H9 (cell line): Measurements from ENCODE around the gene CD3D. TPM values are rescaled to one million over a fixed set of nuclear protein-coding genes. Genes with fewer than 3 reads are reported as not detected.

Source experiments
- DNase-seq: peaks from one replicate; pipeline ENCODE4 v3.0.0-alpha.2; 2017
- H2AFZ ChIP-seq: one replicate; pipeline ENCODE4 v1.6.1; 2013; ENCODE audit warnings: mild to moderate bottlenecking, low read length, control low read depth, moderate library complexity
- H2AK5ac ChIP-seq: 2 replicates; pipeline ENCODE4 v1.6.1; 2013; ENCODE audit warnings: low read length, control low read depth, mixed read lengths; ENCODE audit not compliant: insufficient read length
- H2BK120ac ChIP-seq: one replicate; pipeline ENCODE4 v1.6.1; 2013; ENCODE audit warnings: low read depth, mild to moderate bottlenecking, low read length, control low read depth, inconsistent platforms; ENCODE audit not compliant: poor library complexity, severe bottlenecking
- H2BK12ac ChIP-seq: 2 replicates; pipeline ENCODE4 v1.6.1; 2013; ENCODE audit warnings: low read length, control low read depth, mixed read lengths, low read depth; ENCODE audit not compliant: insufficient read length
- H2BK15ac ChIP-seq: 2 replicates; pipeline ENCODE4 v1.6.1; 2013; ENCODE audit warnings: low read depth, low read length, control low read depth
- H2BK20ac ChIP-seq: one replicate; pipeline ENCODE4 v1.6.1; 2013; ENCODE audit warnings: low read depth, mild to moderate bottlenecking, low read length, control low read depth, inconsistent platforms; ENCODE audit not compliant: poor library complexity, severe bottlenecking
- H2BK5ac ChIP-seq: 2 replicates; pipeline ENCODE4 v1.6.1; 2013; ENCODE audit warnings: low read length, control low read depth, mixed read lengths; ENCODE audit not compliant: insufficient read length
- H3K14ac ChIP-seq: 2 replicates; pipeline ENCODE4 v1.6.1; 2013; ENCODE audit warnings: low read length, control low read depth; ENCODE audit not compliant: insufficient read depth
- H3K18ac ChIP-seq: 2 replicates; pipeline ENCODE4 v1.6.1; 2013; ENCODE audit warnings: low read depth, mild to moderate bottlenecking, mixed read lengths, low read length, control low read depth; ENCODE audit not compliant: insufficient read length
- H3K23ac ChIP-seq: 2 replicates; pipeline ENCODE4 v1.6.1; 2013; ENCODE audit warnings: low read length, control low read depth, mixed read lengths, low read depth; ENCODE audit not compliant: insufficient read length
- H3K23me2 ChIP-seq: 2 replicates; pipeline ENCODE4 v1.6.1; 2013; ENCODE audit warnings: low read depth, mild to moderate bottlenecking, mixed read lengths, low read length, control low read depth; ENCODE audit not compliant: insufficient read length, poor library complexity, severe bottlenecking
- H3K27ac ChIP-seq: 2 replicates; pipeline ENCODE4 v1.5.1; 2013; ENCODE audit warnings: low read length, control low read depth, mixed read lengths, low read depth; ENCODE audit not compliant: insufficient read length
- H3K27me3 ChIP-seq: 2 replicates; pipeline ENCODE4 v1.6.1; 2013; ENCODE audit warnings: low read length, control low read depth, inconsistent platforms; ENCODE audit not compliant: insufficient read depth
- H3K4ac ChIP-seq: 2 replicates; pipeline ENCODE4 v1.6.1; 2013; ENCODE audit warnings: low read depth, mild to moderate bottlenecking, control low read depth, inconsistent platforms, low read length, moderate library complexity
- H3K4me1 ChIP-seq: 2 replicates; pipeline ENCODE4 v1.6.1; 2013; ENCODE audit warnings: low read length, control low read depth, inconsistent platforms; ENCODE audit not compliant: insufficient read depth
- H3K4me2 ChIP-seq: 2 replicates; pipeline ENCODE4 v1.6.1; 2013; ENCODE audit warnings: low read length, control low read depth, mixed read lengths; ENCODE audit not compliant: insufficient read length, insufficient read depth
- H3K56ac ChIP-seq: 2 replicates; pipeline ENCODE4 v1.6.1; 2013; ENCODE audit warnings: low read depth, mild to moderate bottlenecking, mixed read lengths, low read length, control low read depth; ENCODE audit not compliant: insufficient read length
- H3K79me1 ChIP-seq: 2 replicates; pipeline ENCODE4 v1.6.1; 2013; ENCODE audit warnings: low read depth, mild to moderate bottlenecking, moderate library complexity, low read length, control low read depth, inconsistent platforms; ENCODE audit not compliant: insufficient read depth, poor library complexity, severe bottlenecking
- H3K79me2 ChIP-seq: 2 replicates; pipeline ENCODE4 v1.6.1; 2013; ENCODE audit warnings: low read length, control low read depth, inconsistent platforms; ENCODE audit not compliant: insufficient read depth
- H3K9ac ChIP-seq: 2 replicates; pipeline ENCODE4 v1.6.1; 2013; ENCODE audit warnings: low read length, control low read depth, mixed read lengths; ENCODE audit not compliant: insufficient read length; ENCODE audit errors: extremely low read depth
- H3K9me3 ChIP-seq: one replicate; pipeline ENCODE4 v1.6.1; 2013; ENCODE audit warnings: low read depth, low read length, inconsistent platforms; ENCODE audit not compliant: control insufficient read depth
- H3T11ph ChIP-seq: one replicate; pipeline ENCODE4 v1.6.1; 2013; ENCODE audit warnings: mild to moderate bottlenecking, low read length, control low read depth, inconsistent platforms
- H4K20me1 ChIP-seq: one replicate; pipeline ENCODE4 v1.6.1; 2013; ENCODE audit not compliant: control insufficient read depth, insufficient read length, insufficient read depth
- H4K5ac ChIP-seq: 2 replicates; pipeline ENCODE4 v1.6.1; 2013; ENCODE audit warnings: low read depth, mild to moderate bottlenecking, mixed read lengths, low read length, control low read depth; ENCODE audit not compliant: insufficient read length
- H4K8ac ChIP-seq: replicated peaks from 2 replicates; pipeline ENCODE4 v1.6.1; 2013; ENCODE audit warnings: low read length, control low read depth, mixed read lengths, low read depth; ENCODE audit not compliant: insufficient read length
- H4K91ac ChIP-seq: 2 replicates; pipeline ENCODE4 v1.6.1; 2013; ENCODE audit warnings: low read depth, mild to moderate bottlenecking, moderate library complexity, mixed read lengths, low read length, control low read depth; ENCODE audit not compliant: insufficient read length
- H3K27ac Mint-ChIP-seq, 3 experiments: 2 replicates in 2 of 3; 3 replicates in 1 of 3; pipeline ENCODE4 v1.8.0; 2020 to 2021; ENCODE audit warnings: mixed read lengths in 3 of 3, mild to moderate bottlenecking in 1 of 3, moderate library complexity in 1 of 3
- H3K27me3 Mint-ChIP-seq: 2 replicates; pipeline ENCODE4 v1.8.0; 2021; ENCODE audit warnings: low read depth, mild to moderate bottlenecking, moderate library complexity, mixed read lengths
- H3K36me3 Mint-ChIP-seq, 3 experiments: 2 replicates in 2 of 3; 3 replicates in 1 of 3; pipeline ENCODE4 v1.8.0; 2020 to 2021; ENCODE audit warnings: low read depth in 3 of 3, mixed read lengths in 3 of 3; ENCODE audit not compliant: insufficient read depth in 1 of 3
- H3K4me1 Mint-ChIP-seq, 2 experiments: 2 replicates each; pipeline ENCODE4 v1.8.0; 2020; ENCODE audit warnings: mixed read lengths in 2 of 2
- H3K4me3 Mint-ChIP-seq, 2 experiments: 2 replicates in 1 of 2; 3 replicates in 1 of 2; pipeline ENCODE4 v1.8.0; 2020 to 2021; ENCODE audit warnings: mild to moderate bottlenecking in 2 of 2, mixed read lengths in 2 of 2, moderate library complexity in 1 of 2
- H3K9me3 Mint-ChIP-seq, 2 experiments: 2 replicates in 1 of 2; 3 replicates in 1 of 2; pipeline ENCODE4 v1.8.0; 2020; ENCODE audit warnings: mild to moderate bottlenecking in 2 of 2, mixed read lengths in 2 of 2, moderate library complexity in 1 of 2
- WGBS: extraction: QIAGEN DNeasy Blood & Tissue Kit; methylation state at CpG from one replicate; pipeline ENCODE4 v1.1.7; 2013; ENCODE audit warnings: missing lambda C conversion rate, low lambda C conversion rate, mixed read lengths; ENCODE audit not compliant: insufficient read length; ENCODE audit errors: extremely low coverage; 5-methylcytosine and 5-hydroxymethylcytosine counted together
- total RNA-seq: library from RNA; stranded (reverse); gene quantifications from 2 replicates; pipeline ENCODE4 v1.2.1, GENCODE V29; 2021
- TF ChIP-seq, protein P1 (sequence below): fragments of 200-600 bp; sonication (generic); conservative IDR thresholded peaks from 3 replicates; pipeline ENCODE4 v1.8.0; 2021; ENCODE audit warnings: antibody characterized with exemption, mild to moderate bottlenecking

Gene CD3D
- total RNA-seq, 1 experiment from 2014 or later = not detected

DNA sequence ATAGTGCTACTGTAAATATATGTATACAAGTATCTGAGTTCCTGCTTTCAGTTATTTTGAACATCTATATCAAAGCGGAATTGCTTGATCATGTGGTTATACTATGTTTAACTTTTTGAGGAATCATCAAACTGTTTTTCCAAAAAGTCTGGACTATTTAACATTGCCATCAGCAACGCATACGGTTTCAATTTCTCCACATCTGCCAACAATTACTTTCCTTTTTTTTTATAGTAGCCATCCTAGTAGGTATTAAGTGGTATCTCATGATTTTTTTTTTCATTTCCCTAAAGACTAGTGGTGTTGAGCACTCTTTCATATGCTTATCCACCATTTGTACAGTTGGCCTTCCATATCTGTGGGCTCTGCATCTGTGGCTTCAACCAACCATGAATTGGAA is 15.6 kb upstream of the CD3D start:
- Mint-ChIP-seq H3K36me3 (no peaks in the 10 kb centered on the region), H3K27me3 (peaks cover 28% of the 10 kb centered on the region), H3K4me1 (peaks cover 0 to 9% of the 10 kb centered on the region in 2 experiments), H3K4me3 (no peak overlapping the region), H3K9me3 (peaks cover 0 to 4% of the 10 kb centered on the region in 2 experiments; a peak in 1 of 5 replicates), H3K27ac (no peak overlapping the region)
- H2BK15ac ChIP-seq = no peak overlapping the region
- H2AK5ac ChIP-seq = no peak overlapping the region
- no peaks in the 10 kb centered on the region for H4K20me1 ChIP-seq
- H3K9me3 ChIP-seq = no peaks in the 10 kb centered on the region
- H4K91ac ChIP-seq = no peak overlapping the region
- no peak for DNase-seq
- H3K27ac ChIP-seq = no peak overlapping the region
- H4K5ac ChIP-seq = no peak overlapping the region
- H3K79me1 ChIP-seq = no peaks in the 10 kb centered on the region
- H3K4me2 ChIP-seq = no peak overlapping the region
- no peak overlapping the region for H3K9ac ChIP-seq
- WGBS = no CpG with 5 or more reads among the region's 3 CpGs
- peaks cover 5% of the 10 kb centered on the region; the same call in 1 of the 2 replicates for H3K79me2 ChIP-seq
- H3K23ac ChIP-seq = no peak overlapping the region
- no peak overlapping the region for H2BK120ac ChIP-seq
- H3K4ac ChIP-seq = no peak overlapping the region
- peaks cover 3% of the 10 kb centered on the region for H3K23me2 ChIP-seq
- H2BK20ac ChIP-seq = no peak overlapping the region
- no peak overlapping the region for H4K8ac ChIP-seq
- no peak overlapping the region for H3K14ac ChIP-seq
- no peaks in the 10 kb centered on the region for H3K27me3 ChIP-seq
- peaks cover 3% of the 10 kb centered on the region; the same call in 1 of the 2 replicates for H3K4me1 ChIP-seq
- no peak overlapping the region for H3K18ac ChIP-seq
- H2BK12ac ChIP-seq = no peak overlapping the region
- TF ChIP-seq, protein P1, sequence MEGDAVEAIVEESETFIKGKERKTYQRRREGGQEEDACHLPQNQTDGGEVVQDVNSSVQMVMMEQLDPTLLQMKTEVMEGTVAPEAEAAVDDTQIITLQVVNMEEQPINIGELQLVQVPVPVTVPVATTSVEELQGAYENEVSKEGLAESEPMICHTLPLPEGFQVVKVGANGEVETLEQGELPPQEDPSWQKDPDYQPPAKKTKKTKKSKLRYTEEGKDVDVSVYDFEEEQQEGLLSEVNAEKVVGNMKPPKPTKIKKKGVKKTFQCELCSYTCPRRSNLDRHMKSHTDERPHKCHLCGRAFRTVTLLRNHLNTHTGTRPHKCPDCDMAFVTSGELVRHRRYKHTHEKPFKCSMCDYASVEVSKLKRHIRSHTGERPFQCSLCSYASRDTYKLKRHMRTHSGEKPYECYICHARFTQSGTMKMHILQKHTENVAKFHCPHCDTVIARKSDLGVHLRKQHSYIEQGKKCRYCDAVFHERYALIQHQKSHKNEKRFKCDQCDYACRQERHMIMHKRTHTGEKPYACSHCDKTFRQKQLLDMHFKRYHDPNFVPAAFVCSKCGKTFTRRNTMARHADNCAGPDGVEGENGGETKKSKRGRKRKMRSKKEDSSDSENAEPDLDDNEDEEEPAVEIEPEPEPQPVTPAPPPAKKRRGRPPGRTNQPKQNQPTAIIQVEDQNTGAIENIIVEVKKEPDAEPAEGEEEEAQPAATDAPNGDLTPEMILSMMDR = no peak
- no peak overlapping the region for H3K56ac ChIP-seq
- H3T11ph ChIP-seq = no peak overlapping the region
- H2BK5ac ChIP-seq = no peak overlapping the region
- H2AFZ ChIP-seq = no peak overlapping the region
